Activated T-cell treated with anti-CD3 and anti-CD28 coated beads, Interleukin-2, amount 50 U/mL, for 1 hour (primary cell): Measurements from ENCODE around the gene MKNK1.

Source experiments
- DNase-seq: peaks from one replicate; pipeline ENCODE4 v3.0.0-alpha.2; 2020

The MKNK1 gene

GRCh38 chr1:46618754-46619415 is 14.8 kb upstream of the MKNK1 start:
- no peak for DNase-seq

- DNase-seq = no peak
Observed at GRCh38 chr1:46617833-46618232, 13.8 kb upstream of the MKNK1 start.

- DNase-seq = no peak
Observed at GRCh38 chr1:46617108-46617800, 13.2 kb upstream of the MKNK1 start.

- peak; percentile 70 for DNase-seq
Observed at GRCh38 chr1:46616277-46617107, 12.4 kb upstream of the MKNK1 start, which contains the start of gene MOB3C. TSS of gene MOB3C (minus strand) at chr1:46616811. CDS start at chr1:46613321, 3,490 bp downstream.

DNA sequence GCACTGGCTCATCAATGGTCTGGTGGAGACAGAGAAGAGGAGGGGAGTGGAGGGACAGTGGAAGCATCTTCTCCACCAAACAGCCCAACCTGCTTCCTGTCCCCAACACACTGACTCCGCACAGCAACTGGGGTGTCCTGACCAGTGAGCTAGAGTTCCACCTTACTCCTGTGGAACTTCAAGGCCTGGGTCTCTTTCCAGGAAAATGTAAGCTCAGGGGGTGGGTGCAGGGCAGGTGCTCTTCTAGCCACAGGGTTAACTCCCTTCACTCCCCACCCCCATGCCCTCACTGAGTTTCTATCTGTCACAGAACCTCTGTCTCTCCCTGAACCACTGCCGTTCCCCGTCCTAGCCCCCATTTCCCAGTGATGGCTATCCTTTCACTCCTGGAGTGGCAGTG is 11.7 kb upstream of the MKNK1 start:
- DNase-seq = no peak

- no peak for DNase-seq
Observed at GRCh38 chr1:46615088-46615487, 11.0 kb upstream of the MKNK1 start.

DNA sequence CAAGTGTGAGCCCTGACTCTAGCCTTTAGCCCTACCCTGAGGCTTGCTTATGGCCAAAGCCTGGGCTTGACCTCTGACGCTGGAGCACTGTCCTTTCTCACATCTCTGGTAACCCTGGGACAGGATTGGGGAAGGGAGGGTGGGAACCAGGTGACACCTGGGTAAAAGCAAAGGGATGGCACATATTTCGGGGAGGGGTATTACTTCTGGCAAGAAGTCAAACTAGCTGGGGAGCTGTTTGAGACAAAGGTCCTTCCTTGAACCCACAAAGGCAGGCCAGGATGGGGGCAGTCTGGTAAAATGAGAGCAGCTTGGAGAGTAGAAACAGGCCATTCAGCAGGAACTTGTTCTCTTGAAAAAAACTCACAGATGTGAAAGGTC is 10.5 kb upstream of the MKNK1 start:
- no peak for DNase-seq

GRCh38 chr1:46613661-46614603 is 9.9 kb upstream of the MKNK1 start:
- DNase-seq = peak; percentile 40

- no peak for DNase-seq
Observed at GRCh38 chr1:46612937-46613660, 9.0 kb upstream of the MKNK1 start.

GRCh38 chr1:46611691-46612221 is 7.7 kb upstream of the MKNK1 start:
- DNase-seq = no peak

GRCh38 chr1:46607345-46608130 is 3.5 kb upstream of the MKNK1 start:
- no peak for DNase-seq

GRCh38 chr1:46606255-46606965 is 2.3 kb upstream of the MKNK1 start:
- no peak for DNase-seq

- peak; percentile 27 for DNase-seq
Observed at GRCh38 chr1:46605232-46605631, 1.2 kb upstream of the MKNK1 start.

DNA sequence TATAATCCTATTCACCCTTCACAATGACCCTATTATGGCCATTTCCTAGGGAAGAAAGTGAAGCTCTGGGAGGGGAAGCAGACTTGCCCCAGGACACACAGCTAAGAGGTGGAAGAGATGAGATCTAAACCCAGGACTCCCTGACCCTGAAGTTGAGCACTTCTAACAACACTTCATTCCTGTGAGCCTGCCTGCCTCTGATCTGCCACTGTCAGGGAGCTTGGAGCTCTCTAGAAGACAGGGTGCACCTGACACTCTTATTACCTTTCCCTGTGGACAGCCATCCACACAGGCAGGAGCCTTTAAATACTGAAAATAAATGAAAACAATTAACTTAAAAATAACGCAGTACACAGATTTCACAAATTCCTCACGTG is 599 bp downstream of the MKNK1 start:
- DNase-seq = no peak

GRCh38 chr1:46601257-46602007 is 2.6 kb downstream of the MKNK1 start:
- no peak for DNase-seq

DNA sequence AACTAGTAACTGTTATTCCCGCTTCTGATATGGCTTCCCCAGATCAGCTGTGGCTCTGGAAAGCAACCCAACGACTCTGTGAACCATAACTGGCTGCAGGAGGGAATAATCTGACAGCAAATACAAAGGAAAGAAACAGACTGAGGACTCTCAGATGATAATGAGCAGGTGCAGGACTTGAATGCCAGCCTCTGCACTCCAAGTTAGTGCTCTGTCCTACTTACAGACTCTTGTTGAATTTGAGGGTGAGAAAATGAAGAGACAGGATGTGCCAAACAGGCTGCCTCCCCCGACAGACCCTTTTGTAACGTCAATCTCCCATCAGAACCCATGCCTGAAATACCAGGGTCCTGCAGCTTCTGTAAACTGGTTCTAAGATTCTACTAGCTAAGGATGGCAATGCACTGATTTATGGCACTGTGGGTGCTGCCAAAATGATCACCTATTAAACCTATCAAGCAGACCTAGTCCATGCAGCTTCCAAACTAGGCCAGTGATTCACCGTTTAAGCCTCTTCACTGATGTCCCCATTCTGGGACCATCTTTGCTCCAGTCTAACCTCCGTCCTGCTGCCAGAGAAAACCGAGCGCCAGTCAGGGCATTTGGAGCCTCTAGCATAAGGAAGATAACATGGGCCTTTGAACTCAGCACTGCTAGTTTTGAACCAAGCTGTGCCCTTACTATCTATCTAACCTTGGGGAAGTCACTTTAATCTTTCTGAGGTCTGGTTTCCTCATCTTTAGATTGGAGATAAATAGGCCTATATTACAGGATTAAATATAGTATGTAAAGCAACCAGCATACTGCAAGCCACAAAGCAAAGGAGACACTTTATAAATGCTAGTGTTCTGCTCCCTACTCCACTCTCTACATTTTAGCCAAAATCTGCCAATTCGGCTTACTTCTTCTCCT is 4.8 kb downstream of the MKNK1 start:
- DNase-seq = no peak

- DNase-seq = no peak
Observed at GRCh38 chr1:46596846-46597245, 7.2 kb downstream of the MKNK1 start.

- DNase-seq = no peak
Observed at GRCh38 chr1:46596036-46596435, 8.0 kb downstream of the MKNK1 start.
